ENCODE results near the gene CCNC.
"Not testable (repeated sequence)": the region's sequence is repeated elsewhere in the genome, so short reads cannot be mapped to it uniquely, and the experiment has no call there.

The CCNC gene

DNA sequence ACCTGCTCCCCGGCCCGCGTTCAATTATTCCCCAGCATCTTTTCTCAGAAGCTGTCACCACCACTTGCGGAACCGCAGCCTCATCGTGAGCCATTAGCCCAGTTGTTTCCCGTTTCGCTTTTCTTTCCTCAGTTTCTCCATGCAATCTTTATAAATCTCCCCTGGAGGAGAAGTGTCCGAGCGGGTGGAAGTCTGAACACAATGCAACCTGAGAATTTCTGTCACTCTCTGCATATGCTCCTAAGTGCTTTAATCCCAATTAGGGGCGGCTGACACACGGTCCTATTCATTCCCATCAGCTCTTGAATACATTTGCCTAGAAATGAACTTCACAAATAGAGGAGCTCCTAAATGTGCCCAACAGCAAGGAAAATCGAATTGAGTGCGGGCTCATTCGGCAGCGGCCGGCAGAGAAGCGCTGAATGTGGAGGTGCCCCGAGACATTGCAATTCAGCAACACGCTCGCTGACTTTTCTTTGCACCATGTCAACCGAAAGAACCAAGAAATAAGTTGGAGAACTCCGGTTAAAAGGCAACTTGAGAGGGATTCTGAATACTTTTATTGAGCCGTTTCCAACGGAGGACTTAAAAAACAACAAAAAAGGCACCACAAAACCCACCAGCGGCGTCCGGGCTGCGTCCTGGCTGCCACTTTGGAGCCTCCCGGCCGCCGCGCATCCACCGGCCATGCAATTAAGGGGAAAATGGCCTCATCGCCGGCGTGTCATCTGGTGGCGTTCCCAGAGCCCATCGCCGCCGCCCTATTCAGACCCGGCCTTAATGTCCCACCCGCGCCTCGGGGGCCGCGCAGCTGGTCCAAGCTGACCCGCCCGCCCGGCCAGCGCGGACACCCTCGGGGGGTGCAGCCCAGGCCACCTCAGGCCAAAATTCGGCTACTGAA, 34.3 kb upstream of the CCNC start:
- DNase-seq: no peak

DNA sequence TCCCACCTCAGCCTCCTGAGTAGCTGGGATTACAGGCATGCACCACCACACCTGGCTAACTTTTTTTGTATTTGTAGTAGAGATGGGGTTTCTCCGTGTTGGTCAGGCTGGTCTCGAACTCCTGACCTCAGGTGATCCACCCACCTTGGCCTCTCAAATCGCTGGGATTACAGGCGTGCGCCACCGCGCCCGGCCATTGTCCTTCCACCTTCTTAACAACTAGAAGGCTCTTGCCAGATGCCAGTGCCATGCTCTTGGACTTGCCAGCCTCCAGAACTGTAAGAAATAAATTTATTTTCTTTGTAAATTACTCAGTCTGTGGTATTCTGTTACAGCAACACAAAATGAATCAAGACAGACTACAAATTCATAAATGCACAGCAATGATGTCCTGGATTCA, 26.2 kb upstream of the CCNC start:
- DNase-seq: not testable (repeated sequence)

DNA sequence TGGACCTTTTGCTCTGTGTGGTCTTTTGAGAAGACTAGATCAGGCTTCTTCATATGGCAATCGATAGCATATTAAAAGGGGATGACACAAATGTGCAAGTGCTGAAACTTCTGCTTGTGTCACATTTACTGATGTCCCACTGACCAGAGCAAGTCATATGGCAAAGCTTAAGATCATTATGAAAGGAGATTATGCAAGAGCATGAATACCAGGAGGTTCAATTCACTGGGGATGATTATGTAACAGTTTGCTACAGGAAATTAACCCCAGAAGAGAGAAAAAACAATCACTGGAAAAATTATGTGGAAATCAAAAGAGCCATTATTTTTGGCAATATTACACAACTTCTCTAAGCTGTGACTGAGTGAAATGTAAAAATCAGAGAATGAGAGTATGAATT, 24.4 kb upstream of the CCNC start:
- no peak for DNase-seq

DNA sequence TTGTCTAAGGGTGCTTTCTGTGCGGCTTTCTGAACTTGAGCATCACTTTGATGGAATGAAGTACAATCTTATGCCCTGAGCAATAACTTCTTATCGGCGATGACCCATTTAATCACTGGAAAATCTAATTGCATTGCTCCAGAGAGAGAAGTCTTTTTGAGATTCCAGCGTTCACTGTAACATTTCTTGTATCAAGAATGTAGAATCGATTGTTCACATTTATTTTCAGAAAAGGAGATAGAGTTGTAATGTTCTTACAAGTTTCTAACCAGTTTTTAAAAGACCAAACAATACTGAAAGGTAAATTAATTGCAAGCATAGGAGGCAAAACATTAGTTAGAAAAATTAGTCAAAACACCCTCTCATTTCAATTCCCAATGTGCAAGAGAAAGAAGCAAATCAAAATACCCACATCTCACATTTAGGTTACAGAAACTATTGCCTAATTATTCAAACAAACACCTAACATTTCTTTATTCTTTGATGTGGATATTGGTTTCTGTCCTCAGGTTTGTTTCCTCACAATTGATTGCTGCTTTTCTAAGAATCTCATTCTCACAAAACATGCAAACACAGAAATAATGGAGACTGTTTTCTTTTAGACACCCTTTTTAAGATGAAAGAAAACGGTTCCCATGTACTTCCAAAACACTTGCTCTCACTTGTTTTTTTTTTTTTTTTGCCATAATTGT, 23.4 kb upstream of the CCNC start:
- DNase-seq: no peak

DNA sequence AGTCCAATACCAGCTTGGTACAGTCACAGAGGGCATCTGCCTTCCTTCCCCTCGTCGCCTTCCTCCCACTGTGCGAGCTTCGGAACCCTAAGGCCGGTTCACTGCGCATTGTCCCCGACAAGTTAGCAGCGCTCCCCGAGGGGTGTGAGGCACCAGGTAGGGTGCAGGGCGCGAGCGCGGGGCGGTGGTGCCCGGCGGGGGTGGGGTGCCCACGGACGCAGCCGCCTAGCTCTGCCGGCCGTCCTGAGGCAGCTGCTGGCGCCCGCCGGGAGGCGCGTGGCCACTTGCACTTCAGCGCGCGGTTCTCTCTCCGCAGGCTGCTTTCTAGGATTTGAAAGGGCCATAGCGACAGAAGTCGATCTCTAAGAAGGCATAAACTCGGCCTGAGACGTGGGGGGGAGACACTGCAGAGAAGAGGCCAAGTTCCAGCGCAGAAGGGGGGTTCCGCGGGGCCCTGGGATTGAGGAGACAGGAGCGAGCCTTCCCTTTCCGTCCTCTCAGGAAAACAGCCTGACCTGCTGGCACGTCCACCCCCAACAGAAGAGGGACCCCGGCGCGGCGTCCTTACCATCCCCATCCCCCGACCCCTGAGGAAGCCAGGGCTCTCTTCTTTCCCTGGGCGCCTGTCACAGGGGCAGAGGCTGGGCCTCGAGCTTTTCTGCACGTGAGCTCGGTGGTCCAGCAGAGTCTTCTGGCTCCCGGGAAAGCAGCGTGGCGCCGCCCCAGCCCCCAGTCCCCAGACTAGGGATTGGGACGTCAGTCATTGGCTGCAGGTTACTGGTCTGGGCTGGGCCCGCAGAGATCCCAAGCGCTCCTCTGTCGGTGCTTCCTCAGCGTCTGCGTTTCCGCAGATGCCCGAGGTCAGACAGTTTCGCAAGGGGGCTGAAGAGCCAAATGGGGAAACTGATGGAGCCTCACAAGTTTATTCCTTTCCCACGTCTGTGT, 22.5 kb upstream of the CCNC start:
- DNase-seq: no peak

DNA sequence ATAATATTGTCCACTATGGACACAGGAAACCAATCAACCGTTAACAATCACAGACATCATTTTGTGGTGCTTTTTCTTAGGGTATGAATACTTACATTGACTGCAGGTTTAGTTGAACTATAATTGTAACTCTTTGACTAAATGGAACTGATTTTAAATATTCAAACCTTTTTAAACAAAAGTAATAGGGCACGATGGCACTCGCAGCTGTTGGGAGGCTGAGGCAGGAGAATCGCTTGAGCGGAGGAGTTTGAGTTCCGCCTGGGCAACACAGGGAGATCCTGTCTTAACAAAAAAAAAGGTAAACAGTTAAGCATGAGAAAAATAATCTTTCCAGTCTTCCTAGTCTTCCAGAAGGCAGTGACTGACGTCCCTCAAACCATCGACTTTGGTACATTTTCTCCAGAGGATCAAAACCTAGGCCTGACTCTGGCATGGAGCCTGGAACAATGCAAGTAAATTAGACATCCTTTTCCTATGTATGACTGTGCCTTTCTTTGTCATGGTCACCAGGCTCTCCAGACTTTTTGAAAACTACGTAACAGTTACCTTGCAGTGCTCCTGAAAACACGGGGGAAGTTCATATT, 21.5 kb upstream of the CCNC start:
- no peak for DNase-seq

DNA sequence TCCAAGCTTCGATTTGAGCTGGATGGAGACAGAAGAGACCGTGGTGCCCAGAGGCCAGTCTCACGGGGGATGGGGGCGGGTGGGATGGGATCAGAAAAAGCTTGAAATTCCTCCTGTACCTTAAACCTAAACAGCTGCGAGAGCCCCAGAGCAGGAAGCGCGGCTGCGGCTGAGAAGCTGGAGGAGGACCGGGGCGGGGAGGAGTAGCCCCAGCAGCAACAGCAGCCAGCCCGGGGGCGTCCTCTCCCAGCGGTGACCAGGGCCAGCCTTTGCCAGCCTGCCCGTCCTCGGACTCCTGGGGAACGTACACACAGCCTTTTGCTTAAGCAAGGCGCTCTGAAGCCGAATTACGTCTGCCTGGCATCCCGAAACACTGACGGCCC, 20.8 kb upstream of the CCNC start:
- DNase-seq: no peak

DNA sequence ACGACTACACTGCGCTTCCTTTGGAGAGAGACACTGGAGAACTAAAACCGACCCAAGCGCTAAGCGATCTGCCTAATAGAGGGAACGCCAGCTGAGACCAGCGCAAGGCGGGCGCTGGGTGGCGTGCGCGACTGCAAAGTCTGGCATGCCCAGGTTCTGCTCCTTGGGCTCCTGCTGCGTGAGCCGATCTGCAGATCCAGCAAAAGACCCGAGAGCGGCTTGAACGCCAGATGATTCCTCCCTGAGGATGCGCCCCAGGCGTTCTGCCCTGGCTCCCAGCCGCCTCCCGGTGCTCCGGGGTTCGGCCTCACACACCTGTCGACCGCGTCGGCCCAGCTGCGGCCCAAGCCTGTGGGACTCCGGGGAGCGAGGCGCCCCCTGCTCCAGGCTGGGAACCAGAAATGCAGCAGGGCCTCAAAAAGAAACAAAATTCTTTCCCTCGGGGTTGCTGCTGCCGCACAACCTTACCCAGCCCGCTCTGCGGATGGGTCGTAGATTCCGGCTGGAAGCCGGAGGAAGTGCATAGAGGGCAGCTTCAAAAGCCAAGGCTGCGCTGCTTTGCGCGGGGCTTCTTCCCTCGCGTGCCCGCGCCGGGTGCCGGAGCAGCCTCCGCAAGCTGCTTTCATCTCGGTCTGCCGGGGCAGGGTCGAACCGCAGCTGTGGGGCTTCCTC, 20.3 kb upstream of the CCNC start:
- DNase-seq: peak; percentile 65

DNA sequence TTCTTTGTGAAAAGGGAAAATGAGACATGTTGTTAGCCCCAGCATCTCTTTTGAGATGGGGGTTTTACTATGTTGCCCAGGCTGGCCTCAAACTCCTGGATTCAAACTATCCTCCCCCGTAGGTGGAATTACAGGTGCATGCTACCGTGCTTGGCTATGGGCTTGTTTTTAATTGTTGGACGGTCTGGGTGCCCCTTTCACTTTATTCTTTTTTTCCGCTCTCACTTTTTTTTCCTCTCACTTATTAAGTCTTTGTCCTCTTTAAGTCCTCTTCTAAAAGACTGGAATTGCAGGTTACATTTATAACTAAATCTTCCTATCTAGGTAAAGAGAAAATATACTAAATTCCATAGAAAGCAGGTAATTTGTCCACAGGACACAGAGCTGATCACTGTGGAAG, 19.3 kb upstream of the CCNC start:
- no peak for DNase-seq

DNA sequence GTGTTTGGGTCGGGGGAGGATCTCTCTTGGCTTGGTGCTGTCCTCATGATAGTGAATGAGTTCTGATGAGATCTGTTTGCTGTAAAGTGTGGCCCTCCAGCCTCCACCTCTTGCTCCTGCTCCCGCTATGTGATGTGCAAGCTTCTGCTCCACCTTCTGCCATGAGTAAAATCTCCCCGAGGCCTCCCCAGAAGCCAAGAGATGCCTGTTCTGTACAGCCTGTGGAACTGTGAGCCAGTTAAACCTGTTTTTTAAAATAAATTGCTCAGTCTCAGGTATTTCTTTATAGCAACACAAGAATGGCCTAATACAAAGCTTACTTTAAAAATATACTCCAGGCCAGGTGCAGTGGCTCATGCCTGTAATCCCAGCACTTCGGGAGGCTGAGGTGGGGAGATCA, 11.3 kb upstream of the CCNC start:
- DNase-seq: no peak

DNA sequence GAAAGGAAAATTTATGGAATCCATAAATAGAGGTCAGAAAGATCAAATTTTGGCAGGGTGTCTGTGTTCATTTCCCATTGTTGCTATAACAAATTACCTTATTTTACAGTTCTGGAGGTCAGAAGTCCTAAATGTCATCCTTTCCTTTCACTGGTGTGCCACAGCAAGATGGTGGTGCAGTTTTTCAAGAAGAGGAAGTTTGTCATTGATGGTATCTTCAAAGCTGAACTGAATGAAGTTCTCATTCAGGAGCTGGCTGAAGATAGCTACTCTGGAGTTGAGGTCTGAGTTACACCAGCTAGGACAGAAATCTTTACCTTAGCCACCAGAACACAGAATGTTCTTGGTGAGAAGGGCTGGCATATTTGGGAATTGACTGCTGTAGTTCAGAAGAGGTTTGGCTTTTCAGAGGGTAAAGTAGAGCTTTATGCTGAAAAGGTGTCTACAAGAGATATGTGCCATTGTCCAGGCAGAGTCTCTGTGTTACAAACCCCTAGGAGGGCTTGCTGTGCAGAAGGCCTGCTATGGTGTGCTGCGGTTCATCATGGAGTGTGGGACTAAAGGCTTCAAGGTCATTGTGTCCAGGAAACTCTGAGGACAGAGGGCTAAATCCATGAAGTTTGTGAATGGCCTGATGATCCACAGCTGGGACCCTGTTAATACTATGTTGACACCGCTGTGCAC, 7.2 kb upstream of the CCNC start:
- DNase-seq: no peak

DNA sequence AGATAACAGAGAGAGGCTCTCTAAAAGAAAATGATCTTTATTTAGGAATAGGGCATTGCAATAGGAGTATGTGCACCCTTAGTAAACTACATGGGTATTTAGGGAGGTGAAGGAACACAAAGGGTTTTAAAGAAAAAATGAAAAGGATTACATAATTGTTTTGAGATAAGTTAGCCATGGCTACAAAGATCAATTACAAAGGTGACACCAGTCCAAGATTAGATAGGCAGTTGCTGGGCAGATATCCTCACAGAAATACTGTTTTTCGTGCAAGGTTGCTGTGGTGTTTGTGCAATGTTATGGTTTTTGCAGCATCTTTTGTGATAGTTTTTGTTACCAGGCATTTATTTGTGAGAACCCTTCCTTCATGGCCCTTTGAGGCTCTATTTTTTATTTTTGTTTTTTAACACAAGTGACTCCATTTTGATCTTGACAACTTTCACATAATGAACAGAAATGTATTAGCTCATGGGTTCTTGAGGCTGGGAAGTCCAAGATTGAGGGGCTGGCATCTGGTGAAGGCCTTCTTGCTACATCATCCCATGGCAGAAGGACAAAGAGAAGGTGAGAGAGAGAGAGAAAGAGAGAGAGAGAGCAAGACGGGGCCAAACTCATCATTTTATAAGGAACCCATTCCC, 5.6 kb upstream of the CCNC start:
- no peak for DNase-seq

DNA sequence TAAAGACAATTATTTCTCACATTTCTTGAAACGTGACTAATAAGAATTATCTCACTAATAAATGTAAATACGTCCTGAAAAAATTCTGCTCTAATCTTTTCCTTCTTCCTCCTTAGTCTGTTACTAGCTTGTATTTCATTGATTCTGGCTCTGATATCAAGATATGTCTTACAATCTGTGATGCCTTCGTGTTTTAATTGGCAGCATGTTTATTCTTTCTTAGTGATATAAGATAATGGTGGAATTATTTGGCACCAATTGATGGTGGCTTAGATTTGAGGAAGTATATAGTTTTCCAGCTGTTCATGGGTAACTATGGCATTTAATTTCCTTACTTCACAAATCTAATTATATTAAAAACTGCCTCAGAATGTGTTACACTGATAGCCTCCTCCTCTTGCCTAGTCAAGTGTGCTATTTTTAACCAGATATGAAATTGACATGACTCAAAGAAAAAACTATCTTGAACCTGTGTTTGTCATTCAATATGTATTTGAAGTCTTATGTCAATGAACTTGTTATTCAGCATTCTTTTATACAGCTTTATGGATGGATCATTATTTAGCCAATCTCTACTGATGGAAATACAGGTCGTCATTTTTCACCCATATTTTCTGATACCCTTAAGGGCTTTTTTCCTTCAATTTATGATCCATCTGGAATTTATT, 5.3 kb downstream of the CCNC start:
- no peak for DNase-seq

DNA sequence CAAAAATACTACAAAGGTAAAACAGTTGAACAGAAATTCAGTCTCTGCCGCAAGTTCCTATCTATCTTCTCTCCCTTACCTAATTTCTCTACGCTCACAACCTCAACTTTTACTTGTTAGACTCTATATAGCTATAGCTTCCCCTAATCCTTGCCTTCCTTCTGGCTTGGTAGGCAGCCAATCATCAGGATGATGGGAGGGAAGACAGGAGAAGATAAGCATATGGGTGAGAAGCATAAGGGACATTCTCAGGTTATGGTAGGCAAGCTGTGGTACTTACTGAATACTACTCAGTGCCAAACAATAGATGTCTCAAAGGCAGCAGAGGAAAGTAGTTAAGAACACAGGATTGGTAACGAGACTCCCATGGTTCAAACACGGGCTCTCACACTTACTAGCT, 7.8 kb downstream of the CCNC start:
- no peak for DNase-seq

DNA sequence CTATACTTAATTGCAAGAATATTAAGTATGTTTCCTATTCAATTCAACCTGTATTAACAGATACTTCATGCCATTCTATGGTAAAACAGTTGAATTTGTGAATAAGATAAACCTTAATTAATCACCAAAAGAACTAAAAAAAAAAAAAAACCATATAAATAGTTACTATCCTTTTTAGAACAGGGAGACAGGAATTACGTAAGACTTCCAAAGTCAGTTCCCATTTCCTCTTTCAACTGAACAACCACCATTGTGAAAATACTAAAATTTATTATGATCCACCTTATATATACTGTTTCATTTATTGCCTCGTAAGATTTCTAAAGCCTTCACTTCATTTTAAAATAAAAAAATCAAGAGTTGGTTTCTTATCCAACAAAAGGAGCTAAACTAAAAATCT, 9.4 kb downstream of the CCNC start:
- DNase-seq: no peak

DNA sequence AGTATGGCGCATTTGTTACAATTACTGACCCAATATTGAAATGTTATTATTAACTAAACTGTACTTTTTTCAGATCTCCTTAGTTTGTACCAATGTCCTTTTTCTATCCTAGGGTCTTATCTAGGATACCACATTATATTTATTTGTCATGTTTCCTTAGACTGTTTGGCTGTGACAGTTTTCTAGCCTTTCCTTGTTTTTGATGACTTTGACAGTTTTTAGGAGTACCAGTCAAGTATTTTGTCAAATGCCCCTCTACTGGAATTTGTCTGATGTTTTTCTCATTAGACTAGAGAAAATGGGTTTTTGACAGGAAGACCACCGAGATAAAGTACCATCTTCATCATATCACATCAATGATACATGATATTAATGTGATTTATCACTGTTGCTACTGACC, 14.6 kb downstream of the CCNC start:
- no peak for DNase-seq

DNA sequence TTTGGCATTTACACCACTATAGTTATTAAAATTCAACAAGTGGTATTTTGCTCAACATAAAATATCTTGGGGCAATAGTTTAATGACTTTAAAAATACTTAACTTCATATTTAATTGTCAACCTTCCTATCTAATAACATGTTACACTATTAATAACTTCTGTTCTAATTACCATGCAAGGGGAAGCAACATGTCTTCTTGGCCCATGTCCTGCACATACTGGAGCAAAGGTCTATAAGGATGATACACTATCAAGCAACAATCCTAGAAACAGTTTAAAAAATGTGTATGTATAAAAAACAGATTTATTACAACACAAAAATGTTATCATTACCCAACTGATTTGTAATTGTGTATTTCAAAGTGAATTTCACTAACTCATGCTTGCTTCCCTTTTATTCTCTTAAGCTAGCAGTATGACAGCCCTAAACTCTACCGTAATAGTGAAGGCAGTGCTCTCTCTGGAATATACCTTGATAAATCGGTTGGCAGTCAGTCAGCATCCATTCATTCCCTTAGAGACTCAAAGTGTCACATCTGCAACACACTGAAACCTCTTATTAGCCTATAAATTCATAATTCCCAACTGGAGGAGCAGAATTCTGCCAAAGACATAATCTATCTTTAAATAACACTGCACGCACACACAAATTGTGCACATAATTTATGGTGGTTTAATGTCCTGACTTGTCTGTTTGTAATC, 18.3 kb downstream of the CCNC start:
- no peak for DNase-seq

DNA sequence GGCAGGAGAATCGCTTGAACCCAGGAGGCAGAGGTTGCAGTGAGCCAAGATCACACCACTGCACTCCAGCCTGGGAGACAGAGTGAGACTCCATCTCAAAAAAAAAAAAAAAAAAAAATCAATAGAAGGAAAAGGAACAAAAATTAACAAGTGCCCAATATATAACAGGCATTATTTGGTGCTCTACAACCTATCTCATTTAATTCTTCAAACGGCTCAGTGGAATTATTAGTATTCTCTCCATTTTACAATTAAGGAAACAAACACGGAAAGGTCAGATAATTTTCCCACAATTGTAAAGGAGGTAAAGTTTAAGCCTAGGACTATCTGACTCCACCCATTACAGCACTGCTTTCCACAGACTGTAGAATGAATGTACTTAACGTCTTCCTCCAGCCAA, 19.8 kb downstream of the CCNC start:
- DNase-seq: no peak

DNA sequence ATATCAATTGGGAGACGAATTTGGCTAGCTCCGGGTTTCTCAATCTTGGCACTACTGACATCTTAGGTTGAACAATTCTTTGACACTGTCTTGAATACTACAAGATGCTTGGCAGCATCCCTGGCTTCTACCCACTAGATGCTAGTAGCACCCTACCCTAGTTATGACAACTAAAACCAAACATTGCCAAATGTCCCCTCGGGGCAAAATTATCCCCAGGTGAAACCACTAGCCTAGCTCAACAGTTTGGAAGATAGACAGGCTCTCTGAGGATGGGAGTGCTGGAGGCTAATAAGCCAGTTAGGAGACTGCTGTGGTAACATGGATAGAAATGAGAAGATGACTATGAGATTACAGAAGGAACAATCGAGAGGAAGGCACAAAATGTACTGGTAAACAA, 20.9 kb downstream of the CCNC start:
- DNase-seq: no peak

DNA sequence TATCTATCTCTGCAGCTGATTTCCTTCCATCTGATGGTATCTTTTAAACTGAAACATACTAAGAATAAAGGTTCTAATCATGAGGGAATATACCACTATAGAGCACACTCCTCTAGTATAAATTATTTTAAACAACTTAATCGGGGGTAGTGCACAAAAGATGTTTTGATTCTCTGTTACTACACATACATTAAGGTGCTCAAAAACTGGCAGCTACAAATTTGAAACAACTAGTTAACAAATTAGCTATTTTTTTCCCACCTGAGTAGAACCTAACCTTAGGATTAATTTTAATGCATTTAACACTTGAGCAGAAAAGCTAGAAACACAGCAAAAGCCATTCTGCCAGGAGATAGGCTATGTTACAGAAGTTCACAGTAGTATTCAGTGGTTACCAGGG, 23.0 kb downstream of the CCNC start:
- DNase-seq: no peak
